ENCODE data around the gene SMS. TPM values are rescaled to one million over a fixed set of nuclear protein-coding genes. Genes with fewer than 3 reads are reported as not detected.

Gene SMS
- polyA plus RNA-seq, 1 experiment, result 175 TPM

DNA sequence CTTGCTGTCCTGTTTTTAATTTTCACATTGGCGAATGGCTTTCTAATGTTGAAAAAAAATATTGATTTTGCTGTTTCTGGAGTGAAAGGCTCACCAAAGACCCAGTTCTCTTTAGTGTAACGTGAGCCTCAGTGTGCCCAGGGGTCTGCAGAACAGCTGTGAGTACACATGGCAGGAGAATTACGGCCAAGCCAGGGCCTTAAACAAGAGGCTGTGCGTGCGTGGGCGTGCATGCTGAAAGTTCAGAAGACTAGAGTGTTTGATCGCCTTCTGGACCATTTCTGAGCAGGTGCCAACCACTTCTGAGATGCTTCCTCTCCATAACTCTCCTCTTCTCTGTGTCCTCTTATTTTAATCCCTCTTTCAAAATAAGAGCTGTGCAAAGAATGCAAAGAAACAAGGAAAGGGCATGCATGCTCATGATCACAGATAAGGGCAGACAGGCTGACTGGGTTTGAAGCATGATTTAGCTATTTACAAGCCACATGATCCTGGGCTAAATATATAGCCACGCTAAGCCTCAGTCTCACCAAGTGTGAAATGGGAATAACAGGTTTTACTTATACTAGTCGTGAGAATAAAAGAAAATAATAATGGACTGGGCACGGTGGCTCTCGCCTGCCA, 101.5 kb downstream of the SMS start:
- Histone ChIP-seq H3K4me3 (ENCODE audit: low read depth, low read length) (no peak overlapping the region), H3K27me3 (ENCODE audit: control insufficient read depth, insufficient read depth, low read length) (no peaks in the 10 kb centered on the region), H3K27ac (ENCODE audit: low read depth, low read length) (no peak overlapping the region), H3K9me3 (ENCODE audit: control insufficient read depth, insufficient read depth, low read length) (no peaks in the 10 kb centered on the region)
- TF ChIP-seq, protein P1, sequence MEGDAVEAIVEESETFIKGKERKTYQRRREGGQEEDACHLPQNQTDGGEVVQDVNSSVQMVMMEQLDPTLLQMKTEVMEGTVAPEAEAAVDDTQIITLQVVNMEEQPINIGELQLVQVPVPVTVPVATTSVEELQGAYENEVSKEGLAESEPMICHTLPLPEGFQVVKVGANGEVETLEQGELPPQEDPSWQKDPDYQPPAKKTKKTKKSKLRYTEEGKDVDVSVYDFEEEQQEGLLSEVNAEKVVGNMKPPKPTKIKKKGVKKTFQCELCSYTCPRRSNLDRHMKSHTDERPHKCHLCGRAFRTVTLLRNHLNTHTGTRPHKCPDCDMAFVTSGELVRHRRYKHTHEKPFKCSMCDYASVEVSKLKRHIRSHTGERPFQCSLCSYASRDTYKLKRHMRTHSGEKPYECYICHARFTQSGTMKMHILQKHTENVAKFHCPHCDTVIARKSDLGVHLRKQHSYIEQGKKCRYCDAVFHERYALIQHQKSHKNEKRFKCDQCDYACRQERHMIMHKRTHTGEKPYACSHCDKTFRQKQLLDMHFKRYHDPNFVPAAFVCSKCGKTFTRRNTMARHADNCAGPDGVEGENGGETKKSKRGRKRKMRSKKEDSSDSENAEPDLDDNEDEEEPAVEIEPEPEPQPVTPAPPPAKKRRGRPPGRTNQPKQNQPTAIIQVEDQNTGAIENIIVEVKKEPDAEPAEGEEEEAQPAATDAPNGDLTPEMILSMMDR (IDR thresholded peaks at IDR 0.05; ENCODE audit: low read depth, low read length), result no peak
- ChIA-PET POLR2A (no interaction called here), CTCF (interaction anchor here (0.5 kb wide), 1 partner anchor 78 kb away, joined by 3 read pairs; no protein-coding TSS in a partner anchor)
- DNase-seq (ENCODE audit: low read depth, low spot score), result no peak

- Histone ChIP-seq H3K27ac (ENCODE audit: low read depth, low read length) (no peak overlapping the region), H3K27me3 (ENCODE audit: control insufficient read depth, insufficient read depth, low read length) (no peaks in the 10 kb centered on the region), H3K9me3 (ENCODE audit: control insufficient read depth, insufficient read depth, low read length) (no peaks in the 10 kb centered on the region), H3K4me3 (ENCODE audit: low read depth, low read length) (no peak overlapping the region)
- TF ChIP-seq, protein P1 (IDR thresholded peaks at IDR 0.05; ENCODE audit: low read depth, low read length), result no peak
- DNase-seq (ENCODE audit: low read depth, low spot score), result no peak
- POLR2A ChIA-PET, result no interaction called here
- CTCF ChIA-PET, result no interaction called here
These were observed 103.4 kb downstream of the SMS start for GRCh38 chrX:22043872-22044271.

Other genes starting within 250 kb of the SMS start
- gene SMPX, start 182.6 kb upstream of the SMS start, polyA plus RNA-seq (2011; rRNA removed), result not detected in 2 replicates
- 24.6 and 31.2 TPM in 2 replicates for gene MBTPS2, start 101.1 kb upstream of the SMS start, polyA plus RNA-seq (2011; rRNA removed)
- 1.2 and 2.0 TPM in 2 replicates for gene YY2, start 84.7 kb upstream of the SMS start, polyA plus RNA-seq (2011; rRNA removed)
- gene PHEX, start 91.6 kb downstream of the SMS start, polyA plus RNA-seq (2011; rRNA removed), result 0.24 and 0.40 TPM in 2 replicates

Measured in AG04450 (cell line).